Stimulated activated CD8-positive, alpha-beta memory T cell treated with anti-CD3 and anti-CD28 coated beads, Interleukin-12 subunit alpha, Interleukin-12 subunit beta, amount 100 ng/mL, for 1 hour (primary cell): ENCODE measurements around the gene KRT15.

Experiments used
- DNase-seq: peaks from one replicate; pipeline ENCODE4 v3.0.0-alpha.2; 2020; ENCODE audit warnings: low read depth

The KRT15 gene

GRCh38 chr17:41518789-41519449 lies at the start of gene KRT15:
Gene KRT15, minus strand, starts transcription at chr17:41518890. Its CDS starts 63 bp downstream, at chr17:41518827.
- DNase-seq, result no peak

GRCh38 chr17:41567317-41567716 lies 48.6 kb upstream of the KRT15 start:
- no peak for DNase-seq

GRCh38 chr17:41565338-41565737 lies 46.6 kb upstream of the KRT15 start:
- DNase-seq, result no peak

GRCh38 chr17:41563607-41564170 lies 45.0 kb upstream of the KRT15 start:
- no peak for DNase-seq

GRCh38 chr17:41561554-41561953 lies 42.9 kb upstream of the KRT15 start:
- no peak for DNase-seq

- DNase-seq, result no peak
These were observed 40.9 kb upstream of the KRT15 start for GRCh38 chr17:41559548-41559947.

- DNase-seq, result no peak
These were observed 38.2 kb upstream of the KRT15 start for GRCh38 chr17:41556931-41557330.

GRCh38 chr17:41556306-41556705 lies 37.6 kb upstream of the KRT15 start:
- no peak for DNase-seq

GRCh38 chr17:41555105-41555887 lies 36.6 kb upstream of the KRT15 start:
- DNase-seq, result no peak

- no peak for DNase-seq
These were observed 35.4 kb upstream of the KRT15 start for GRCh38 chr17:41553987-41554680.

GRCh38 chr17:41553176-41553575 lies 34.5 kb upstream of the KRT15 start:
- DNase-seq, result no peak

- DNase-seq, result no peak
These were observed 33.8 kb upstream of the KRT15 start for GRCh38 chr17:41552455-41552854.

- DNase-seq, result no peak
These were observed 32.7 kb upstream of the KRT15 start for GRCh38 chr17:41551365-41551764.

- no peak for DNase-seq
These were observed 30.9 kb upstream of the KRT15 start for GRCh38 chr17:41549596-41550039.

- peak; percentile 72 for DNase-seq
These were observed 30.3 kb upstream of the KRT15 start for GRCh38 chr17:41548844-41549595.

GRCh38 chr17:41547921-41548843 lies 29.5 kb upstream of the KRT15 start:
- peak; percentile 12 for DNase-seq

GRCh38 chr17:41547378-41547841 lies 28.7 kb upstream of the KRT15 start:
- no peak for DNase-seq

GRCh38 chr17:41546819-41547218 lies 28.1 kb upstream of the KRT15 start:
- no peak for DNase-seq

GRCh38 chr17:41545829-41546410 lies 27.2 kb upstream of the KRT15 start:
- no peak for DNase-seq

GRCh38 chr17:41544935-41545334 lies 26.2 kb upstream of the KRT15 start:
- DNase-seq, result no peak
